Keratinocyte (primary cell): ENCODE measurements around the gene PLA2G15. TPM values are rescaled to one million over a fixed set of nuclear protein-coding genes. Genes with fewer than 3 reads are reported as not detected.

Source experiments
- DNase-seq: peaks from one replicate; pipeline ENCODE4 v3.0.0-alpha.2; 2011; ENCODE audit warnings: low read depth, missing footprints, low spot score
- FAIRE-seq: peaks from 2 replicates; lab custom pipeline; 2011; peaks lifted over from hg19 to GRCh38; lab: Jason Lieb, UNC
- H2AFZ ChIP-seq: 2 replicates; pipeline ENCODE4 v1.6.0; 2012; ENCODE audit warnings: low read length, control low read depth, inconsistent platforms; ENCODE audit not compliant: control insufficient read depth
- H3K27ac ChIP-seq: 2 replicates; pipeline ENCODE4 v1.5.1; 2011; ENCODE audit warnings: low read length; ENCODE audit not compliant: control insufficient read depth, insufficient read depth
- H3K27me3 ChIP-seq: 3 replicates; pipeline ENCODE4 v1.6.0; 2011; ENCODE audit warnings: low read length; ENCODE audit not compliant: control insufficient read depth, insufficient read depth; ENCODE audit errors: extremely low read depth
- H3K36me3 ChIP-seq, 2 experiments: 2 replicates in 1 of 2; 3 replicates in 1 of 2; pipeline ENCODE4 v1.5.1; 2011; ENCODE audit warnings: low read length in 2 of 2, mild to moderate bottlenecking in 1 of 2; ENCODE audit not compliant: control insufficient read depth in 2 of 2, insufficient read depth in 2 of 2; ENCODE audit errors: extremely low read depth in 1 of 2
- H3K4me1 ChIP-seq: 3 replicates; pipeline ENCODE4 v1.5.1; 2011; ENCODE audit warnings: low read length; ENCODE audit not compliant: control insufficient read depth, insufficient read depth; ENCODE audit errors: extremely low read depth
- H3K4me2 ChIP-seq: 3 replicates; pipeline ENCODE4 v1.6.0; 2011; ENCODE audit warnings: low read depth, low read length; ENCODE audit not compliant: control insufficient read depth, insufficient read depth; ENCODE audit errors: extremely low read depth
- H3K4me3 ChIP-seq, 3 experiments: fragments of 200-600 bp in 1 of 3; sonication (generic) in 1 of 3; 2 replicates in 2 of 3; 3 replicates in 1 of 3; pipeline ENCODE4 v1.5.1; 2011 to 2016; ENCODE audit warnings: low read length in 3 of 3, mild to moderate bottlenecking in 3 of 3, control low read depth in 2 of 3, inconsistent platforms in 1 of 3, low read depth in 1 of 3, mixed read lengths in 1 of 3, mixed run types in 1 of 3, moderate library complexity in 1 of 3; ENCODE audit not compliant: control insufficient read depth in 2 of 3, insufficient read depth in 2 of 3; ENCODE audit errors: extremely low read depth in 1 of 3
- H3K79me2 ChIP-seq: 2 replicates; pipeline ENCODE4 v1.6.0; 2012; ENCODE audit warnings: low read length; ENCODE audit not compliant: control insufficient read depth, insufficient read depth
- H3K9ac ChIP-seq: 3 replicates; pipeline ENCODE4 v1.6.0; 2011; ENCODE audit warnings: low read length; ENCODE audit not compliant: control insufficient read depth, insufficient read depth; ENCODE audit errors: extremely low read depth
- H3K9me1 ChIP-seq: 3 replicates; pipeline ENCODE4 v1.6.0; 2011; ENCODE audit warnings: low read length; ENCODE audit not compliant: control insufficient read depth, insufficient read depth; ENCODE audit errors: extremely low read depth
- H3K9me3 ChIP-seq: 2 replicates; pipeline ENCODE4 v1.5.1; 2012; ENCODE audit warnings: low read depth, low read length; ENCODE audit not compliant: control insufficient read depth
- H4K20me1 ChIP-seq: 3 replicates; pipeline ENCODE4 v1.6.0; 2011; ENCODE audit warnings: low read length; ENCODE audit not compliant: control insufficient read depth, insufficient read depth; ENCODE audit errors: extremely low read depth
- CTCF ChIP-seq, 3 experiments: IDR thresholded peaks in 1 of 3; conservative IDR thresholded peaks in 1 of 3; optimal IDR thresholded peaks in 1 of 3; 2 replicates in 2 of 3; 3 replicates in 1 of 3; pipeline versions ENCODE3 to v1.5.1; 2011; ENCODE audit warnings: low read length in 3 of 3, mild to moderate bottlenecking in 3 of 3, moderate library complexity in 2 of 3, control low read depth in 1 of 3, inconsistent platforms in 1 of 3; ENCODE audit not compliant: insufficient read depth in 2 of 3; ENCODE audit errors: extremely low read depth in 1 of 3
- EZH2 ChIP-seq: IDR thresholded peaks from one replicate; pipeline ENCODE4 v1.6.1; 2012; ENCODE audit warnings: inconsistent platforms, mild to moderate bottlenecking, low read length, moderate library complexity
- dilution Hi-C: fragments of 300-500 bp; cut with MboI; formaldehyde crosslinking; loops from one replicate; pipeline ENCODE4 v1.7.0; 2020; ENCODE audit warnings: low sequenced_read_pairs; ENCODE audit not compliant: extremely low pct_ligation_motif_present
- polyA plus RNA-seq, 5 experiments: library from polyadenylated mRNA; depleted of rRNA in 3 of 5; stranded (reverse) in 3 of 5; stranded (forward) in 1 of 5; unstranded in 1 of 5; fragments of >200 nt; gene quantifications; 1 replicate in 1 of 5; 2 replicates in 3 of 5; 3 replicates in 1 of 5; pipeline versions ENCODE4 v1.2.1 to v1.2.3, GENCODE V29; 2011 to 2012; ENCODE audit warnings: missing spikeins in 2 of 5, low read depth in 1 of 5, low replicate concordance in 1 of 5

Gene PLA2G15
- polyA plus RNA-seq, 1 donor (not counting 4 experiments of a cell fraction or from before 2014, with no cell fraction given), result 9.2 TPM

DNA sequence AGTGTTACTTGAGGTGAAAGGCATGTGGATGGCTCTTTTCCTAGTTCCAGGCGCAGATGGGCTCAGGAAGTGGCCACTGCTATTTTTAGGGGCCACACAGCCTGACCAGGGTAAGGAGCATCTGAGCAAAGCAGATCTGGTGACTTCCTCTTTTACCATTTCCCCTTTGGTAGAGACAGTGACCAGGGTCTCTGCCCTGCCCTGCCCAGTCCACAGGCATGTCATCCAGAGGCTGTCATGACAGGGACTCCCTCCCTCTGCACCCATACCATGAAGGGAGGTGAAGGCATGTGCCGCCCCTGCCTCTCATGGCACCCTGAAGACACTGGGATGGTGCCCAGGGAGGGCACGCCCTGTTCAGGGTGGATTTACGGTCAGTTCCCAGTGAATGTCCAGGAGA, 2.2 kb downstream of the PLA2G15 start:
- H3K9me1 ChIP-seq, result peaks cover 3% of the 10 kb centered on the region
- FAIRE-seq (no peak), DNase-seq (no peak)
- dilution Hi-C loops, result no loop called here
- peaks cover 18% of the 10 kb centered on the region for H3K4me1 ChIP-seq
- TF ChIP-seq CTCF (optimal IDR thresholded peaks at IDR 0.05 in 1 of 3, IDR thresholded peaks at IDR 0.05 in 1 of 3, conservative IDR thresholded peaks at IDR 0.05 in 1 of 3; ENCODE audit: extremely low read depth in 1 of 3, insufficient read depth in 2 of 3, low read length in 3 of 3) (no peak), EZH2 (no peak)
- H3K27me3 ChIP-seq, result no peaks in the 10 kb centered on the region
- no peak overlapping the region for H2AFZ ChIP-seq
- no peak overlapping the region for H3K9ac ChIP-seq
- no peak overlapping the region for H3K4me3 ChIP-seq
- H3K27ac ChIP-seq, result no peak overlapping the region
- no peaks in the 10 kb centered on the region for H3K9me3 ChIP-seq
- no peak overlapping the region for H3K4me2 ChIP-seq
- no peaks in the 10 kb centered on the region for H3K79me2 ChIP-seq
- peaks cover 0 to 9% of the 10 kb centered on the region in 2 experiments for H3K36me3 ChIP-seq
- no peaks in the 10 kb centered on the region for H4K20me1 ChIP-seq

- Histone ChIP-seq H3K4me3 (no peak overlapping the region), H3K9me1 (peaks cover 3% of the 10 kb centered on the region), H3K4me2 (no peak overlapping the region), H3K4me1 (peaks cover 18% of the 10 kb centered on the region), H3K79me2 (no peaks in the 10 kb centered on the region), H2AFZ (no peak overlapping the region), H3K27me3 (no peaks in the 10 kb centered on the region), H3K9me3 (no peaks in the 10 kb centered on the region), H3K36me3 (peaks cover 2 to 9% of the 10 kb centered on the region in 2 experiments), H4K20me1 (no peaks in the 10 kb centered on the region), H3K9ac (no peak overlapping the region), H3K27ac (no peak overlapping the region)
- FAIRE-seq (no peak), DNase-seq (no peak)
- dilution Hi-C loops, result no loop called here
- TF ChIP-seq CTCF (optimal IDR thresholded peaks at IDR 0.05 in 1 of 3, IDR thresholded peaks at IDR 0.05 in 1 of 3, conservative IDR thresholded peaks at IDR 0.05 in 1 of 3; ENCODE audit: extremely low read depth in 1 of 3, insufficient read depth in 2 of 3, low read length in 3 of 3) (no peak), EZH2 (no peak)
These were observed 2.8 kb downstream of the PLA2G15 start for GRCh38 chr16:68247932-68248331.
